ENCODE data around the gene ATG4A. TPM values are rescaled to one million over a fixed set of nuclear protein-coding genes. Genes with fewer than 3 reads are reported as not detected.

Gene ATG4A
- total RNA-seq, 2 experiments from 2014 or later, result 12.5 to 12.7 TPM

GRCh38 chrX:108163333-108164082 lies 71.9 kb downstream of the ATG4A start:
- POLR2A ChIA-PET, result no interaction called here
- CTCF ChIA-PET, result no interaction called here
- Mint-ChIP-seq H3K36me3 (ENCODE audit: low read depth) (no peaks in the 10 kb centered on the region), H3K9me3 (no peaks in the 10 kb centered on the region), H3K27ac (no peak overlapping the region), H3K4me1 (peaks cover 2% of the 10 kb centered on the region), H3K27me3 (no peaks in the 10 kb centered on the region), H3K4me3 (no peak overlapping the region)
- no peak for DNase-seq

DNA sequence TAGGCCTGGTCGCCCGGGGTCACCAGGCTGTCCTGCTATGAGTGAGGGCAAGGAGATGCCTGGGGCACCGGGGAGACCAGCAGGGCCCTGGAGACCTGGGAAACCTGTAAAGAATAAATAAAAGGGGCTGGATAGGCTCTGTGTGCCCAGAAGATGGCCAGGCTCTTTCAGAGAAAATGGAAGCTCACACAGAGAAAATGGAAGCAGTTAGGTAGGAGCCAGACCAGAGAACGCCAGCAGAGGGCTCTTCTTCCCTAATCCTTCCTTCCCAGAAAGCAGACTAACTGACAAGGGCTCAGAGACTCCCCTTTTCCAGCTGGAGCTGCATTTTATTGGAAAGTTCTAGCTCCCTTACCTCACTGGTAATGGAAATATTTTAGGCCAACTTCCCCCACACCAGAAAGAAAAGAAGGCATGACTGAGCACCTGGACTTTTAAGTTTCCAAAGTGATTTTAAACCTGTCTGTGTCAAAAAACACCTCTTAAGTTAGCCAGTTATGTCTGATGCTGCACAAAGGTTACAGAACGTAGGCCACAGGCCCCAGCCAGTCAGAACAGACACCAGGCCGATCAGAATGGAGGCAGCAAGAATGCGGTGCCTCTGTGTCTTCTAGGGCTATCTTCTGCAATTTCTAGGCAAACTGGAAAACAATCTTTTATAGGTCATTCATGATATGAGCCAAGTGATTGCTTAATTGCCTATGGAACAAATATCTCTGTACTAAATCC lies 74.0 kb downstream of the ATG4A start:
- Mint-ChIP-seq H3K27me3 (no peaks in the 10 kb centered on the region), H3K27ac (no peak overlapping the region), H3K4me1 (peaks cover 2% of the 10 kb centered on the region), H3K36me3 (ENCODE audit: low read depth) (no peaks in the 10 kb centered on the region), H3K9me3 (no peaks in the 10 kb centered on the region), H3K4me3 (no peak overlapping the region)
- POLR2A ChIA-PET, result no interaction called here
- CTCF ChIA-PET, result no interaction called here
- no peak for DNase-seq

GRCh38 chrX:108167211-108167872 lies 75.8 kb downstream of the ATG4A start:
- peaks cover 2% of the 10 kb centered on the region for H3K4me1 Mint-ChIP-seq
- no peak for DNase-seq
- H3K27me3 Mint-ChIP-seq, result no peaks in the 10 kb centered on the region
- no peaks in the 10 kb centered on the region for H3K36me3 Mint-ChIP-seq (ENCODE audit: low read depth)
- H3K4me3 Mint-ChIP-seq, result no peak overlapping the region
- H3K27ac Mint-ChIP-seq, result no peak overlapping the region
- no peaks in the 10 kb centered on the region for H3K9me3 Mint-ChIP-seq
- ChIA-PET CTCF (no interaction called here), POLR2A (no interaction called here)

DNA sequence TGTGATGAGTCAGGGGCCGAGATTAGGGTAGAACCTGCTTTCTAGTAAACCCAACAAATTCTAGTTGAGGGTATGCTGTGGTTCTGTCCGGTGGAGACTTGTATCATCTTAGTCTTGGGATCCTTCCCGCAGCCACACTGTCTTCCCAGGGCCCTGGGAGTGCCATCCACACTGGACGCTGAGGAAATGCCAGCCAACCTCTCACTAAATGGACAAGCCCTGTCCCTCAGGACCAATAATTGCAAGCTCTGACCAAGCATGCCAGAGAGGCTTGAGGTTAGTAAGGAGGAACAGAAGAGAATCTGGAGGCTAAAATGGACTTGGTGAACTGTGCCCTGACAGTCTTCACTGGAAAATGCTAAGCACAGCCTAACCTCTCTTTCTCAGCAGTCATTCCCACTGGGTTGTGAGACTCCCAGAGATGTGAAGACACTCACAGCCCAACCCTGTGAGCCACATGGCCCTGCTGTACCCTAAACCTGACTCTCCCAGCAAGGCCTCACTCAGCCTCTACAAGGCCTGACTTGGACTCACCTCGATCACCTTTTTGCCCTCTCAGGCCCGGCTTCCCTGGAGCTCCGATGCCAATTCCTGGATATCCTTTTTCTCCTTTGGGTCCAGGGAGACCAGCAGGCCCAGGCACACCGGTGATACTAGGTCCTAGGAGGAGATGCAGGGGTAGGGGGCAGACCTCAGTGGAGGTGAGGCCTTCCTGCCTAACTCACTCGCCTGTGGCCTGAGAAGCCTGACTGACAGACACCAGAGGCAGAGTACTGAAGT lies 77.6 kb downstream of the ATG4A start:
- no peaks in the 10 kb centered on the region for H3K9me3 Mint-ChIP-seq
- DNase-seq, result no peak
- no peaks in the 10 kb centered on the region for H3K27me3 Mint-ChIP-seq
- H3K4me1 Mint-ChIP-seq, result peaks cover 2% of the 10 kb centered on the region
- no peak overlapping the region for H3K4me3 Mint-ChIP-seq
- H3K27ac Mint-ChIP-seq, result no peak overlapping the region
- H3K36me3 Mint-ChIP-seq (ENCODE audit: low read depth), result no peaks in the 10 kb centered on the region
- CTCF ChIA-PET, result no interaction called here
- POLR2A ChIA-PET, result no interaction called here

DNA sequence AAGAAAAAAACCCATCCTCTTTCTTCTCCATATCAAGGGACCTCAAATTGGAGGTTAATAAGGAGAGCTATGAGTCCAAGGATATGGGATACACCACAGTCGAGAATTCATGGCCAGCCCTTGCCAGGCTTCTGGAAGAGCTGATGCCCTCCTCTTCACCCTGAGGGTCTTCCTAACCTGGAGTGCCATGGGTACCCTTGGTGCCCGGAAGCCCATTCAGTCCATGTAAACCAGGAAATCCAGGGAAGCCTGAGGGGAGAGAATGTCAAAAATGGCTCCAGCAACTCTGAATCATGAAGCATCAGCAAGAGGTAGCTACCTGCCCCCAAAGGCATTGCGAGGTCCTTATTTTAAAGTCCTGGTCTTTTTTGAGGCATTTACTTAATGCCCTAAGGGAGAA lies 78.2 kb downstream of the ATG4A start:
- ChIA-PET POLR2A (no interaction called here), CTCF (no interaction called here)
- DNase-seq, result no peak
- Mint-ChIP-seq H3K4me3 (no peak overlapping the region), H3K27me3 (no peaks in the 10 kb centered on the region), H3K4me1 (peaks cover 2% of the 10 kb centered on the region), H3K36me3 (ENCODE audit: low read depth) (no peaks in the 10 kb centered on the region), H3K9me3 (no peaks in the 10 kb centered on the region), H3K27ac (no peak overlapping the region)

GRCh38 chrX:108171671-108172070 lies 80.1 kb downstream of the ATG4A start:
- Mint-ChIP-seq H3K36me3 (ENCODE audit: low read depth) (no peaks in the 10 kb centered on the region), H3K9me3 (no peaks in the 10 kb centered on the region), H3K4me3 (no peak overlapping the region), H3K27ac (no peak overlapping the region), H3K4me1 (peaks cover 2% of the 10 kb centered on the region), H3K27me3 (no peaks in the 10 kb centered on the region)
- POLR2A ChIA-PET, result no interaction called here
- no peak for DNase-seq
- CTCF ChIA-PET, result no interaction called here

- CTCF ChIA-PET, result interaction anchor here (0.5 kb wide), 1 partner anchor 333 kb away, joined by 4 read pairs; no protein-coding TSS in a partner anchor
- POLR2A ChIA-PET, result no interaction called here
- no peaks in the 10 kb centered on the region for H3K27me3 Mint-ChIP-seq
- no peak for DNase-seq
- H3K4me3 Mint-ChIP-seq, result no peak overlapping the region
- H3K36me3 Mint-ChIP-seq (ENCODE audit: low read depth), result no peaks in the 10 kb centered on the region
- no peaks in the 10 kb centered on the region for H3K9me3 Mint-ChIP-seq
- H3K27ac Mint-ChIP-seq, result no peak overlapping the region
- H3K4me1 Mint-ChIP-seq, result no peaks in the 10 kb centered on the region
These were observed 82.3 kb downstream of the ATG4A start for GRCh38 chrX:108173874-108174273.

DNA sequence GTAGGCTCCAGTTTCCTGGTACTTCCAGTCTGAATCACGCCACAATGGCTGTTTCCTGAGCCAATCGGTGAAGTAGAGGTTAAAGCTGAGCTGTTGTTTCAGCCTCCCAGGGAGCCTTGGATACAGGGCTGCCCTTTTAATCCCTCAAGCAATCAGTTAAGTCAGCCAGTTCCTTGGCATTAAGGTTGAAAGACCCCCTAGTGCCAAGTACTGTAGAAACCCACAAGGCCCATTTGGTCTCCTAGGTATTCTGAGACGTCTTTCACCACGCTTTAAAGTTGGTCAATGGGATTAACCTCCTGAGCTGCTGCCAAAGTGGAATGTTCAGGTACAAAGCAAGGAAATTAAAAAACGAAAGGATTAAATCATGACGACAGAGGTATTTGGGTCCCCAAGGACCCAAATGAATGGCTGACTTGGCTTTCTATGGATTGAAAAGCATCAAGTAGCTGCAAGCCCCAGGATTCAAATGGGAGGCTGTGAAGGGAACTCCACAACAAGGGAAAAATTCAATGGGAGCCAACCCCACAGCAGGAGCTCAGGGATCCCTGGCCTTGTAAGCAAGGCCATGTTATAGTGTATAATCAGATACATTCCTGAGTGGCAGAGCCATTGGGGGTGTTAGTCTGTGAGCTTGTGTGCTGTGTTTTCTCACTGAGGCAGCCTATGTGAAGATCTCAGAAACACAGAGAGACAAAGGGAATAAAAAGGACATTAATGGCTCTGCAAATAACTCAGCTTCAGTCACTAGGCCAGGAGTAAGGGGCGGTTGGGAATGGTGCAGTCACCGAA lies 86.0 kb downstream of the ATG4A start:
- DNase-seq, result no peak
- H3K4me1 Mint-ChIP-seq, result no peaks in the 10 kb centered on the region
- H3K36me3 Mint-ChIP-seq (ENCODE audit: low read depth), result no peaks in the 10 kb centered on the region
- CTCF ChIA-PET, result no interaction called here
- no peak overlapping the region for H3K4me3 Mint-ChIP-seq
- H3K27ac Mint-ChIP-seq, result no peak overlapping the region
- no peaks in the 10 kb centered on the region for H3K27me3 Mint-ChIP-seq
- POLR2A ChIA-PET, result no interaction called here
- no peaks in the 10 kb centered on the region for H3K9me3 Mint-ChIP-seq

GRCh38 chrX:108178143-108178498 lies 86.5 kb downstream of the ATG4A start:
- no peaks in the 10 kb centered on the region for H3K36me3 Mint-ChIP-seq (ENCODE audit: low read depth)
- no peak for DNase-seq
- no peaks in the 10 kb centered on the region for H3K9me3 Mint-ChIP-seq
- ChIA-PET CTCF (no interaction called here), POLR2A (no interaction called here)
- no peaks in the 10 kb centered on the region for H3K27me3 Mint-ChIP-seq
- no peak overlapping the region for H3K4me3 Mint-ChIP-seq
- no peak overlapping the region for H3K27ac Mint-ChIP-seq
- H3K4me1 Mint-ChIP-seq, result no peaks in the 10 kb centered on the region

DNA sequence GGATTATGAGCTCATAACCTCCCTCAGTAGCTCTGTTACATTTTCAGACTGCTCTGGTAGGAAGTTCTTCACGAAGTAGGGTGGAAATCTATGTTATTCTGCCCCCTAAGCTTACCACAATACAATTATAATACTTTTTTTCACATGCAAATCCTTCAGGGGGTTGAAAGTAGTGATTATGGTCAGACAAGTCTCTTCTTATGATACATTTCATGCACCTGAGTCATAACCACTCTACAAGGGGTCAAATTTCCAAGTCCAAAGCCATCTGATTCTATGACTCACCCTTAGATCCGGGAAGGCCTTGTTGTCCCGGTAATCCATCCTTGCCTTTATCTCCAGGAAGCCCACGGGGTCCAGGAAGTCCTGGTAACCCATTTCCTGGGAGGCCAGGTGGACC lies 95.2 kb downstream of the ATG4A start:
- Mint-ChIP-seq H3K36me3 (ENCODE audit: low read depth) (no peaks in the 10 kb centered on the region), H3K27ac (no peak overlapping the region), H3K4me3 (no peak overlapping the region), H3K27me3 (no peaks in the 10 kb centered on the region), H3K9me3 (no peaks in the 10 kb centered on the region), H3K4me1 (no peaks in the 10 kb centered on the region)
- ChIA-PET CTCF (no interaction called here), POLR2A (no interaction called here)
- DNase-seq, result no peak

DNA sequence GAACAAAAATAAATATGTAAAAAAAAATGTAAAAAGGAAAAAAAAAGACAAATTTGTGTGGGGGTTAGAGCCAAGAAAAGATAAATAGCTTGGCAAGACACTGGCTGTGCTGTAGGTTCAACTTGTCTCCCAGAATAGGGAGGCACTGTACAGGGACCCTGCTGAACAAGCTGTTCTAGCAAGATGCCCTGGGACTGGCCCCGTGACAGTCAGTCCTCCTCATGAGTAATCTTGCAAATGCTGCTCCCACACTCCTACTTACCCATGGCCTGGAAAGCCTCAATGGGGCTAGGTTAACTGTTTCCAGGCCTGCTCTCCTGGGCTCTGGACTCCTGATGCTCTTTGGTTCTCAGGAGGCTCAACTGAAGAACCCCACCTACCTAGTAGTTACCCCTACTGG lies 106.8 kb downstream of the ATG4A start:
- no peaks in the 10 kb centered on the region for H3K27me3 Mint-ChIP-seq
- H3K36me3 Mint-ChIP-seq (ENCODE audit: low read depth), result no peaks in the 10 kb centered on the region
- DNase-seq, result no peak
- ChIA-PET CTCF (no interaction called here), POLR2A (no interaction called here)
- no peaks in the 10 kb centered on the region for H3K9me3 Mint-ChIP-seq
- no peak overlapping the region for H3K4me3 Mint-ChIP-seq
- H3K27ac Mint-ChIP-seq, result no peak overlapping the region
- H3K4me1 Mint-ChIP-seq, result no peaks in the 10 kb centered on the region

DNA sequence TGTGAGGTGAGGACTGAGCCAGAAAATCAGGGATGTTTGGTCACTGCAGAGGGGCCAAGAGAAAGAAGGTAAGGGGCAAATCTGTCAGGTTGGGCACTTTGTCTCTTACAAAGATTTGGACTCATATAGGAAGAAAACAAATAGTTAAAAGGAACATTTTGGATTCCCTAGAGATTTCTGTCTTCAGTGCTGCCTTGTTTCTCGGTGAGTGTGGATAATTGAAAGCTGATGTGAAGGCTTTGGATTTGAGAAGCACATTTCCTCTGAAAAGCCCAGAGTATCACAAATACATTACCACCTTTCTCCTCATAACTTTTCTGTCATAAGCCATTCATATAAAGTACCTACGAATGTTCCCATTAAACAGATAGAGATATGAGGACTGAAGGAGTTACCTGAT lies 107.5 kb downstream of the ATG4A start:
- no peak for DNase-seq
- Mint-ChIP-seq H3K9me3 (no peaks in the 10 kb centered on the region), H3K27me3 (no peaks in the 10 kb centered on the region), H3K4me1 (no peaks in the 10 kb centered on the region), H3K4me3 (no peak overlapping the region), H3K27ac (no peak overlapping the region), H3K36me3 (ENCODE audit: low read depth) (no peaks in the 10 kb centered on the region)
- POLR2A ChIA-PET, result no interaction called here
- CTCF ChIA-PET, result no interaction called here

GRCh38 chrX:108199691-108200090 lies 108.1 kb downstream of the ATG4A start:
- Mint-ChIP-seq H3K27ac (no peak overlapping the region), H3K27me3 (peaks cover 1% of the 10 kb centered on the region), H3K4me3 (no peak overlapping the region), H3K36me3 (ENCODE audit: low read depth) (no peaks in the 10 kb centered on the region), H3K4me1 (no peaks in the 10 kb centered on the region), H3K9me3 (no peaks in the 10 kb centered on the region)
- POLR2A ChIA-PET, result no interaction called here
- DNase-seq, result no peak
- CTCF ChIA-PET, result no interaction called here

Measured in activated CD4-positive, alpha-beta memory T cell treated with anti-CD3 and anti-CD28 coated beads, Interleukin-2, amount 10 ng/mL, durations not matched to agents 7 days and 5 days (primary cell).